K562 (cell line): ENCODE results near the gene SLBP. TPM values are rescaled to one million over a fixed set of nuclear protein-coding genes. Genes with fewer than 3 reads are reported as not detected.

ENCODE experiments used
- AFF4 ChIP-seq: sonication (generic); formaldehyde crosslinking; IDR thresholded peaks from 2 replicates; pipeline ENCODE4 v1.8.0; 2023; ENCODE audit warnings: mild to moderate bottlenecking, missing genetic modification reagents
- BCL6 ChIP-seq: fragments of 250-450 bp; sonication (Bioruptor Pico); IDR thresholded peaks from 2 replicates; pipeline ENCODE4 v1.4.0; 2020
- BDP1 ChIP-seq: IDR thresholded peaks from 3 replicates; pipeline ENCODE4 v1.6.1; 2011; ENCODE audit not compliant: insufficient read length, insufficient read depth
- CCAR2 ChIP-seq: fragments of 200-400 bp; formaldehyde crosslinking; IDR thresholded peaks from 2 replicates; pipeline ENCODE4 v1.6.1; 2017; ENCODE audit warnings: mild to moderate bottlenecking, low read depth, low read length
- FOSL1 ChIP-seq: fragments of 200-800 bp; sonication (Bioruptor generic); conservative IDR thresholded peaks from 2 replicates; pipeline ENCODE4 v1.6.1; 2016; ENCODE audit warnings: missing genetic modification characterization, missing compliant biosample characterization
- FOXO4 ChIP-seq: fragments of 450-650 bp; formaldehyde crosslinking; IDR thresholded peaks from 2 replicates; pipeline ENCODE4 v1.4.0; 2020; ENCODE audit warnings: mild to moderate bottlenecking, moderate library complexity
- NCOR1 ChIP-seq: fragments of 450-650 bp; IDR thresholded peaks from 2 replicates; pipeline ENCODE4 v1.6.1; 2016; ENCODE audit warnings: mild to moderate bottlenecking, moderate library complexity
- NFE2 ChIP-seq: IDR thresholded peaks from 2 replicates; pipeline ENCODE4 v1.6.1; 2014; ENCODE audit warnings: antibody characterized with exemption, low read depth
- PCBP2 ChIP-seq: fragments of 200-400 bp; formaldehyde crosslinking; IDR thresholded peaks from 2 replicates; pipeline ENCODE4 v1.6.1; 2018; ENCODE audit warnings: low read length, low read depth, mild to moderate bottlenecking, moderate library complexity; ENCODE audit not compliant: poor library complexity, severe bottlenecking
- PHF20 ChIP-seq: fragments of 450-650 bp; IDR thresholded peaks from 2 replicates; pipeline ENCODE4 v1.6.1; 2018; ENCODE audit not compliant: partially characterized antibody
- RAD21 ChIP-seq, 2 experiments: fragments of 250-450 bp in 1 of 2; fragments of 450-650 bp in 1 of 2; sonication (Bioruptor Pico) in 1 of 2; formaldehyde crosslinking in 1 of 2; IDR thresholded peaks in 1 of 2; conservative IDR thresholded peaks in 1 of 2; 2 replicates each; pipeline versions ENCODE4 v1.4.0 to v1.8.0; 2020 to 2022; ENCODE audit warnings: mild to moderate bottlenecking in 2 of 2, moderate library complexity in 1 of 2
- RBM14 ChIP-seq: fragments of 200-400 bp; formaldehyde crosslinking; IDR thresholded peaks from 2 replicates; pipeline ENCODE4 v1.6.1; 2018; ENCODE audit warnings: low read depth, mild to moderate bottlenecking, low read length, moderate library complexity, borderline replicate concordance; ENCODE audit not compliant: insufficient read depth
- RBM17 ChIP-seq: fragments of 200-400 bp; formaldehyde crosslinking; IDR thresholded peaks from 2 replicates; pipeline ENCODE4 v1.6.1; 2017; ENCODE audit warnings: low read depth, mild to moderate bottlenecking, low read length, borderline replicate concordance
- SMAD2 ChIP-seq: fragments of 150-350 bp; IDR thresholded peaks from 2 replicates; pipeline ENCODE4 v1.6.1; 2014; ENCODE audit warnings: low read depth, mild to moderate bottlenecking, low read length
- TARDBP ChIP-seq: fragments of 450-650 bp; IDR thresholded peaks from 2 replicates; pipeline ENCODE4 v1.6.1; 2016
- USF2 ChIP-seq: sonication (generic); formaldehyde crosslinking; IDR thresholded peaks from 2 replicates; pipeline ENCODE4 v1.5.0; 2020; ENCODE audit warnings: missing genetic modification reagents
- VEZF1 ChIP-seq: fragments of 200-800 bp; sonication (Bioruptor generic); IDR thresholded peaks from 2 replicates; pipeline ENCODE4 v1.6.1; 2017; ENCODE audit warnings: missing genetic modification characterization, missing compliant biosample characterization
- ZNF217 ChIP-seq: sonication (generic); formaldehyde crosslinking; IDR thresholded peaks from 2 replicates; pipeline ENCODE4 v1.8.0; 2022; ENCODE audit warnings: mild to moderate bottlenecking, missing genetic modification reagents
- ZNF644 ChIP-seq: fragments of 200-800 bp; sonication (Bioruptor generic); IDR thresholded peaks from 2 replicates; pipeline ENCODE4 v1.6.1; 2016; ENCODE audit warnings: low read depth, missing genetic modification characterization, missing compliant biosample characterization
- ZNF699 ChIP-seq: fragments of 250-450 bp; sonication (Bioruptor Pico); IDR thresholded peaks from 2 replicates; pipeline ENCODE4 v1.8.0; 2021; ENCODE audit warnings: mild to moderate bottlenecking, moderate library complexity; ENCODE audit not compliant: insufficient replicate concordance
- ZZZ3 ChIP-seq: fragments of 450-650 bp; IDR thresholded peaks from 2 replicates; pipeline ENCODE4 v1.6.1; 2016; ENCODE audit warnings: antibody characterized with exemption, mild to moderate bottlenecking, moderate library complexity
- polyA plus RNA-seq, 8 experiments: library from polyadenylated mRNA; depleted of rRNA in 4 of 8; stranded (reverse) in 5 of 8; unstranded in 3 of 8; fragments of >200 nt; fragmentation: Nextera tagmentation in 2 of 8; fragmentation: Illumina TruSeq in 1 of 8; extraction: Ambion mirVana in 2 of 8; extraction: Trizol in 1 of 8; gene quantifications; 2 replicates each; pipeline versions ENCODE4 v1.2.1 to v1.2.3, GENCODE V29; 2011 to 2014; ENCODE audit warnings: inconsistent platforms in 1 of 8, missing spikeins in 1 of 8
- total RNA-seq, 7 experiments: library from RNA; depleted of rRNA in 6 of 7; stranded (reverse); fragments of >200 nt in 6 of 7; fragmentation: Illumina TruSeq in 2 of 7; extraction: Trizol in 2 of 7; gene quantifications; 2 replicates each; pipeline versions ENCODE4 v1.2.1 to v1.2.3, GENCODE V29; 2011 to 2021; ENCODE audit warnings: low replicate concordance in 1 of 7

SLBP gene
- total and polyA plus RNA-seq, 9 of the 15 experiments (the other 6 are each of a cell fraction or from before 2014, with no cell fraction given) = 49.4 to 221 (median 162) TPM

- no peak for TF ChIP-seq BDP1
- TF ChIP-seq SMAD2 = no peak
- peak; percentile 85 for TF ChIP-seq VEZF1
- no peak for TF ChIP-seq ZNF699
- no peak for TF ChIP-seq RBM17
- TF ChIP-seq CCAR2 = no peak
- TF ChIP-seq RBM14 = no peak
- TF ChIP-seq FOSL1 (tag) = no peak
- no peak for TF ChIP-seq FOXO4
- TF ChIP-seq USF2 (CRISPR knock-in tag) = no peak
- TF ChIP-seq TARDBP = no peak
- no peak for TF ChIP-seq ZNF217 (CRISPR knock-in tag)
- no peak for TF ChIP-seq NCOR1
- TF ChIP-seq NFE2 = no peak
- no peak for TF ChIP-seq BCL6 (CRISPR knock-in tag)
- TF ChIP-seq PCBP2 = no peak
- TF ChIP-seq RAD21 (CRISPR knock-in tag; conservative IDR thresholded peaks at IDR 0.05 in 1 of 2, IDR thresholded peaks at IDR 0.05 in 1 of 2) = no peak
- no peak for TF ChIP-seq ZNF644 (tag)
- no peak for TF ChIP-seq PHF20
- 0 out of 2 replicates have a peak, but pooled peaks have one; percentile 49 for TF ChIP-seq AFF4 (CRISPR knock-in tag)
- no peak for TF ChIP-seq ZZZ3
Observed at GRCh38 chr4:1683736-1684505, 28.2 kb downstream of the SLBP start, which contains the start of gene FAM53A (continued).
